Smooth muscle cell (in vitro differentiated cells): ENCODE data around the gene PRXL2B. TPM values are rescaled to one million over a fixed set of nuclear protein-coding genes. Genes with fewer than 3 reads are reported as not detected.

Source experiments
- DNase-seq: peaks from one replicate; lab custom pipeline; 2025; ENCODE audit not compliant: unreplicated experiment; lab: John Stamatoyannopoulos, UW
- H2AFZ ChIP-seq: fragments of 200-600 bp; sonication (generic); 2 replicates; pipeline ENCODE4 v1.6.0; 2016; ENCODE audit warnings: antibody characterized with exemption, low read depth, mild to moderate bottlenecking
- H3F3A ChIP-seq: fragments of 200-600 bp; sonication (generic); 2 replicates; pipeline ENCODE4 v1.6.0; 2017; ENCODE audit warnings: antibody characterized with exemption, low read depth
- H3K27ac ChIP-seq: fragments of 200-600 bp; sonication (generic); 2 replicates; pipeline ENCODE4 v1.5.1; 2016; ENCODE audit warnings: low read depth, mild to moderate bottlenecking
- H3K27me3 ChIP-seq: fragments of 200-600 bp; sonication (generic); 2 replicates; pipeline ENCODE4 v1.6.1; 2016; ENCODE audit warnings: low read depth, mild to moderate bottlenecking
- H3K36me3 ChIP-seq: fragments of 200-600 bp; sonication (generic); 2 replicates; pipeline ENCODE4 v1.5.1; 2016; ENCODE audit warnings: low read depth
- H3K4me1 ChIP-seq: fragments of 200-600 bp; sonication (generic); 2 replicates; pipeline ENCODE4 v1.5.1; 2016; ENCODE audit warnings: low read depth
- H3K4me2 ChIP-seq: fragments of 200-600 bp; sonication (generic); 2 replicates; pipeline ENCODE4 v1.6.0; 2016; ENCODE audit warnings: mild to moderate bottlenecking
- H3K4me3 ChIP-seq: fragments of 200-600 bp; sonication (generic); 2 replicates; pipeline ENCODE4 v1.5.1; 2016; ENCODE audit warnings: mild to moderate bottlenecking
- H3K79me2 ChIP-seq: fragments of 200-600 bp; sonication (generic); 2 replicates; pipeline ENCODE4 v1.6.0; 2016; ENCODE audit warnings: low read depth, mild to moderate bottlenecking
- H3K9ac ChIP-seq: fragments of 200-600 bp; sonication (generic); 2 replicates; pipeline ENCODE4 v1.6.0; 2016; ENCODE audit warnings: low read depth
- H3K9me3 ChIP-seq: fragments of 200-600 bp; sonication (generic); replicated peaks from 2 replicates; pipeline ENCODE4 v1.5.1; 2016; ENCODE audit warnings: low read depth
- H4K20me1 ChIP-seq: fragments of 200-600 bp; sonication (generic); 2 replicates; pipeline ENCODE4 v1.6.0; 2016; ENCODE audit warnings: low read depth
- CTCF ChIP-seq: fragments of 200-600 bp; sonication (generic); IDR thresholded peaks from 2 replicates; pipeline ENCODE4 v1.5.1; 2017; ENCODE audit warnings: borderline replicate concordance, mild to moderate bottlenecking, antibody characterized with exemption; ENCODE audit not compliant: insufficient read depth, poor library complexity, severe bottlenecking
- WGBS: methylation state at CpG from one replicate; pipeline ENCODE4 v1.1.7; 2016; ENCODE audit warnings: low lambda C conversion rate; 5-methylcytosine and 5-hydroxymethylcytosine counted together
- polyA plus RNA-seq: library from polyadenylated mRNA; unstranded; fragments of >200 nt; fragmentation: Nextera tagmentation; extraction: Ambion mirVana; gene quantifications from 2 replicates; pipeline ENCODE4 v1.2.1, GENCODE V29; 2016
- total RNA-seq: library from RNA; depleted of rRNA; stranded (reverse); fragments of >200 nt; gene quantifications from 2 replicates; pipeline ENCODE4 v1.2.3, GENCODE V29; 2014

The PRXL2B gene
- total and polyA plus RNA-seq, 2 experiments from 2014 or later = 18.4 to 27.4 TPM

- TF ChIP-seq CTCF = no peak
- Histone ChIP-seq H3K27ac (no peak overlapping the region), H3K4me1 (no peaks in the 10 kb centered on the region), H3K4me3 (no peak overlapping the region), H3K27me3 (peaks cover 50% of the 10 kb centered on the region), H3K9me3 (no peaks in the 10 kb centered on the region), H3F3A (no peaks in the 10 kb centered on the region), H3K79me2 (no peaks in the 10 kb centered on the region), H3K9ac (no peak overlapping the region), H4K20me1 (no peaks in the 10 kb centered on the region), H3K4me2 (no peak overlapping the region), H2AFZ (no peak overlapping the region), H3K36me3 (no peaks in the 10 kb centered on the region)
- WGBS = 16% methylated on average over 27 of the region's 64 CpGs
- DNase-seq = no peak
Measured at GRCh38 chr1:2628933-2629626, 42.5 kb downstream of the PRXL2B start.

- Histone ChIP-seq H2AFZ (no peak overlapping the region), H3K27me3 (peaks cover 50% of the 10 kb centered on the region), H3K4me3 (no peak overlapping the region), H3K4me2 (no peak overlapping the region), H3K27ac (no peak overlapping the region), H4K20me1 (no peaks in the 10 kb centered on the region), H3K4me1 (no peaks in the 10 kb centered on the region), H3K9me3 (no peaks in the 10 kb centered on the region), H3K79me2 (no peaks in the 10 kb centered on the region), H3K36me3 (no peaks in the 10 kb centered on the region), H3K9ac (no peak overlapping the region), H3F3A (no peaks in the 10 kb centered on the region)
- WGBS = 91% methylated on average over 23 of the region's 23 CpGs
- DNase-seq = no peak
- no peak for TF ChIP-seq CTCF
Measured at GRCh38 chr1:2629627-2630497, 43.3 kb downstream of the PRXL2B start.

- Histone ChIP-seq H3K4me3 (no peak overlapping the region), H4K20me1 (no peaks in the 10 kb centered on the region), H3F3A (no peaks in the 10 kb centered on the region), H3K9me3 (no peaks in the 10 kb centered on the region), H3K79me2 (no peaks in the 10 kb centered on the region), H3K27ac (no peak overlapping the region), H3K36me3 (no peaks in the 10 kb centered on the region), H2AFZ (no peak overlapping the region), H3K27me3 (peaks cover 49% of the 10 kb centered on the region), H3K4me1 (no peaks in the 10 kb centered on the region), H3K9ac (no peak overlapping the region), H3K4me2 (no peak overlapping the region)
- DNase-seq = no peak
- no peak for TF ChIP-seq CTCF
- WGBS = 95% methylated on average over 35 of the region's 35 CpGs
Measured at GRCh38 chr1:2630498-2631135, 44.0 kb downstream of the PRXL2B start.
